Astrocyte (in vitro differentiated cells and primary cell): ENCODE data around the gene PISD. TPM values are rescaled to one million over a fixed set of nuclear protein-coding genes. Genes with fewer than 3 reads are reported as not detected.
A peak's percentile ranks its signal among the peaks of the same experiment; 100 is the strongest.
"Not testable (repeated sequence)": the region's sequence is repeated elsewhere in the genome, so short reads cannot be mapped to it uniquely, and the experiment has no call there.

ENCODE experiments used
- DNase-seq: peaks from one replicate; pipeline ENCODE4 v3.0.0-alpha.2; 2010; ENCODE audit warnings: low read depth
- FAIRE-seq: peaks from 2 replicates; lab custom pipeline; 2011; peaks lifted over from hg19 to GRCh38; lab: Jason Lieb, UNC
- H2AFZ ChIP-seq: 2 replicates; pipeline ENCODE4 v1.6.0; 2012; ENCODE audit warnings: low read depth, low read length, inconsistent platforms
- H3K27ac ChIP-seq: 2 replicates; pipeline ENCODE4 v1.5.1; 2011; ENCODE audit warnings: low read depth, low read length, inconsistent platforms
- H3K27me3 ChIP-seq: 2 replicates; pipeline ENCODE4 v1.6.0; 2011; ENCODE audit warnings: low read length, inconsistent platforms; ENCODE audit not compliant: insufficient read depth
- H3K36me3 ChIP-seq: 2 replicates; pipeline ENCODE4 v1.5.1; 2011; ENCODE audit warnings: low read length, inconsistent platforms; ENCODE audit not compliant: insufficient read depth
- H3K4me1 ChIP-seq: 2 replicates; pipeline ENCODE4 v1.5.1; 2011; ENCODE audit warnings: low read length, inconsistent platforms; ENCODE audit not compliant: insufficient read depth
- H3K4me2 ChIP-seq: 2 replicates; pipeline ENCODE4 v1.6.0; 2012; ENCODE audit warnings: low read length, inconsistent platforms
- H3K4me3 ChIP-seq: 2 replicates; pipeline ENCODE4 v1.5.1; 2011; ENCODE audit warnings: low read depth, mild to moderate bottlenecking, low read length, inconsistent platforms; ENCODE audit not compliant: insufficient read depth
- H3K79me2 ChIP-seq: 2 replicates; pipeline ENCODE4 v1.6.0; 2012; ENCODE audit warnings: mild to moderate bottlenecking, low read length, inconsistent platforms; ENCODE audit not compliant: insufficient read depth
- H3K9ac ChIP-seq: 2 replicates; pipeline ENCODE4 v1.6.0; 2012; ENCODE audit warnings: mild to moderate bottlenecking, low read length, inconsistent platforms
- H3K9me3 ChIP-seq: 2 replicates; pipeline ENCODE4 v1.5.1; 2012; ENCODE audit warnings: low read depth, mild to moderate bottlenecking, low read length, inconsistent platforms; ENCODE audit not compliant: insufficient read depth
- H4K20me1 ChIP-seq: 2 replicates; pipeline ENCODE4 v1.6.0; 2012; ENCODE audit warnings: low read length, inconsistent platforms; ENCODE audit not compliant: insufficient read depth
- H3K27ac Mint-ChIP-seq: one replicate; pipeline ENCODE4 v1.8.0; 2021; ENCODE audit warnings: mild to moderate bottlenecking, mixed read lengths; ENCODE audit not compliant: unreplicated experiment
- H3K27me3 Mint-ChIP-seq: one replicate; pipeline ENCODE4 v1.8.0; 2021; ENCODE audit warnings: low read depth, mixed read lengths; ENCODE audit not compliant: unreplicated experiment
- H3K36me3 Mint-ChIP-seq: one replicate; pipeline ENCODE4 v1.8.0; 2021; ENCODE audit warnings: low read depth, mixed read lengths; ENCODE audit not compliant: unreplicated experiment
- H3K4me1 Mint-ChIP-seq: one replicate; pipeline ENCODE4 v1.8.0; 2021; ENCODE audit warnings: low read depth, mixed read lengths; ENCODE audit not compliant: unreplicated experiment
- H3K4me3 Mint-ChIP-seq: one replicate; pipeline ENCODE4 v1.8.0; 2021; ENCODE audit warnings: mild to moderate bottlenecking, moderate library complexity, mixed read lengths; ENCODE audit not compliant: unreplicated experiment
- H3K9me3 Mint-ChIP-seq: one replicate; pipeline ENCODE4 v1.8.0; 2021; ENCODE audit warnings: mild to moderate bottlenecking, mixed read lengths; ENCODE audit not compliant: unreplicated experiment
- CTCF ChIP-seq: IDR thresholded peaks from 2 replicates; pipeline ENCODE4 v1.5.1; 2011; ENCODE audit warnings: low read depth, mild to moderate bottlenecking, inconsistent platforms, low read length, moderate library complexity; ENCODE audit not compliant: insufficient read depth
- EZH2 ChIP-seq: IDR thresholded peaks from 2 replicates; pipeline ENCODE4 v1.6.1; 2012; ENCODE audit warnings: mild to moderate bottlenecking, low read length, inconsistent platforms; ENCODE audit not compliant: insufficient read depth
- total RNA-seq: library from RNA; stranded (reverse); gene quantifications from 2 replicates; pipeline ENCODE4 v1.2.1, GENCODE V29; 2021

The PISD gene
- total RNA-seq, 1 donor from 2014 or later = 43.2 TPM

DNA sequence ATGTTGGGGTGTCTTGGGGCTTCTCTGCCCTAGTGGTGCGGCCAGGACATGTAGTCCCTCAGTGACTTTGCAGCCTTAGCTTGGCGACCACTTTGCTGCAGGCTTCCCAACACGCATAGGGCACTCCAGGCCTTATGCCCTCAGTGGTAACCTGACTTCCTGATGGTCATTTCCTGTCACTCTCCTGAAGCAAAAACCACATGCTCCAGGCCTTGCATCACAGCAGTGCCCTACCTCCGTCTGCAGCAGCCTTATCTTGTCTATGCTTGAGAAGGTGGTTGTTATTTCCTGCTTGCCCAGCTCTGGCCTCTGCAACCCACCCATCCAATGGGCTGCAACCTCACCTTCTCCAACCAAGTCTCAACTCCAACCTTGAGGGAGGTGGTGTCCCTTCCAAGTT lies 33.4 kb upstream of the PISD start:
- Mint-ChIP-seq H3K27ac (no peak overlapping the region), H3K27me3 (no peaks in the 10 kb centered on the region), H3K36me3 (peaks cover 12% of the 10 kb centered on the region), H3K4me3 (no peak overlapping the region), H3K4me1 (peaks cover 15% of the 10 kb centered on the region), H3K9me3 (no peaks in the 10 kb centered on the region)
- Histone ChIP-seq H3K27ac (no peak overlapping the region), H3K9me3 (no peaks in the 10 kb centered on the region), H3K4me1 (no peaks in the 10 kb centered on the region), H3K27me3 (no peaks in the 10 kb centered on the region), H3K36me3 (peaks cover 19% of the 10 kb centered on the region), H3K79me2 (no peaks in the 10 kb centered on the region), H3K4me3 (no peak overlapping the region), H3K9ac (no peak overlapping the region), H4K20me1 (no peaks in the 10 kb centered on the region), H3K4me2 (no peak overlapping the region), H2AFZ (no peak overlapping the region)
- FAIRE-seq = no peak
- TF ChIP-seq CTCF (no peak), EZH2 (no peak)
- DNase-seq = no peak

DNA sequence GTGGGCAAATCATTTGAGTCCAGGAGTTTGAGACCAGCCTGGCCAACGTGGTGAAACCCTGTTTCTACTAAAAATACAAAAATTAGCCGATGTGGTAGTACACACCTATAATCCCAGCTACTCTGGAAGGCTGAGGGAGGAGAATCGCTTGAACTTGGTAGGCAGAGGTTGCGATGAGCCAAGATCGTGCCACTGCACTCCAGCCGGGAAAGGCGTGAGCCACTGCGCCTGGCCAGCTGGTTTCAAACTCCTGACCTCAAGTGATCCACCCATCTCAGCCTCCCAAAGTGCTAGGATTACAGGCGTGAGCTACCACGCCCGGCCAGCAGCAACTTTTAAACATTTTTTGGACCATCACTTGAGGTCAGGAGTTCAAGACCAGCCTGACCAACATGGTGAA lies 32.0 kb upstream of the PISD start:
- H3K4me2 ChIP-seq, H2AFZ ChIP-seq, H3K9me3 Mint-ChIP-seq, H3K27ac ChIP-seq, H3K79me2 ChIP-seq, H3K27me3 Mint-ChIP-seq, H3K27me3 ChIP-seq, FAIRE-seq, H3K4me3 Mint-ChIP-seq, H3K9ac ChIP-seq, H3K9me3 ChIP-seq, H3K36me3 Mint-ChIP-seq, DNase-seq, H3K4me1 ChIP-seq, H4K20me1 ChIP-seq, H3K4me3 ChIP-seq, H3K27ac Mint-ChIP-seq: not testable (repeated sequence)
- H3K36me3 ChIP-seq = peaks cover 19% of the 10 kb centered on the region
- peaks cover 15% of the 10 kb centered on the region for H3K4me1 Mint-ChIP-seq

DNA sequence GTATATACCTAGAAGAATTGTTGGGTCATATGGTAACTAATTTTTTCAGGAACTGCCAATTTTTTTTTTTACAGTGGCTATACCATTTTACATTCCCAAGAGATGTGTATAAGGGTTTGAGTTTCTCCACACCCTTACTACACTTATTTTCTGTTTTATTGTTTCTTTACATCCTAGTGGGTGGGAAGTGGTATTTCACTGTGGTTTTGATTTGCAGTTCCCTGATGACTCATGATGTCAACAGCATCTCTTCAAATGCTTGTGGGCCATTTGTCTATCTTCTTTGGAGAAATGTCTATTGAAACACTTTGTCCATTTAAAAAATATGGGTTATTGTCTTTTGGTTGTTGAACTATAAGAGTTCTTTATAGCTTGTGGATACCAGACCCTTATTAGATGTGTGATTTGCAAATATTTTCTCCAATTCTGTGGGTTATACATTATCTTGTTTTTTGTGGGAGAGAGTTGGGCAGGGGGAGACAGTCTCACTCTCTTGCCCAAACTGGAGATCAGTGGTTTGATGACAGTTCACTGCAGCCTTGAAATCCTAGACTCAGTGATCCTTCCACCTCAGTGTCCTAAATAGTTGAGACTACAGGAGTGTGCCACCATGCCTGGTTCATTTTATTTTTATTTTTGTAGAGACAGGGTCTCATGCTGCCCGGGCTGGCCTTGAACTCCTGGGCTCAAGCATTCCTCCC lies 30.3 kb upstream of the PISD start:
- no peaks in the 10 kb centered on the region for H4K20me1 ChIP-seq
- H3K79me2 ChIP-seq = no peaks in the 10 kb centered on the region
- no peaks in the 10 kb centered on the region for H3K4me1 ChIP-seq
- peaks cover 18% of the 10 kb centered on the region for H3K36me3 ChIP-seq
- peaks cover 10% of the 10 kb centered on the region for H3K36me3 Mint-ChIP-seq
- no peak overlapping the region for H3K4me2 ChIP-seq
- TF ChIP-seq CTCF = no peak
- TF ChIP-seq EZH2 = no peak
- no peaks in the 10 kb centered on the region for H3K27me3 Mint-ChIP-seq
- DNase-seq = peak; percentile 52
- no peak overlapping the region for H3K4me3 Mint-ChIP-seq
- no peak overlapping the region for H2AFZ ChIP-seq
- H3K4me1 Mint-ChIP-seq = peaks cover 15% of the 10 kb centered on the region
- H3K9ac ChIP-seq = no peak overlapping the region
- no peak overlapping the region for H3K27ac Mint-ChIP-seq
- no peaks in the 10 kb centered on the region for H3K27me3 ChIP-seq
- FAIRE-seq = peak; percentile 80
- no peaks in the 10 kb centered on the region for H3K9me3 ChIP-seq
- H3K4me3 ChIP-seq = no peak overlapping the region
- H3K9me3 Mint-ChIP-seq = no peaks in the 10 kb centered on the region
- no peak overlapping the region for H3K27ac ChIP-seq
